Naive thymus-derived CD4-positive, alpha-beta T cell (primary cell): ENCODE data around the gene PWWP2A. TPM values are rescaled to one million over a fixed set of nuclear protein-coding genes. Genes with fewer than 3 reads are reported as not detected.
"Not testable (repeated sequence)": the region's sequence is repeated elsewhere in the genome, so short reads cannot be mapped to it uniquely, and the experiment has no call there.

Experiments
- ATAC-seq: fragments of 150-1000 bp; cut with Tn5 transposase; 2 replicates; pipeline ENCODE4 v1.10.0; 2021; ENCODE audit warnings: mild to moderate bottlenecking, moderate library complexity
- CTCF ChIA-PET: fragments of 350-600 bp; sonication (Branson Sonifier 250); formaldehyde crosslinking; loops from one replicate; lab custom pipeline; 2021; ENCODE audit warnings: antibody characterized with exemption; lab: Charles Lee
- POLR2A ChIA-PET: fragments of 350-600 bp; sonication (Branson Sonifier 250); formaldehyde crosslinking; loops from one replicate; lab custom pipeline; 2021; ENCODE audit warnings: antibody characterized with exemption, inconsistent platforms; lab: Charles Lee
- DNase-seq, 9 donors: peaks; one replicate each; pipeline versions ENCODE4 v3.0.0 to v3.0.0-alpha.2; 2020 to 2022; ENCODE audit warnings: mixed read lengths in 1 of 9
- H3K27ac ChIP-seq: one replicate; pipeline ENCODE4 v1.7.0; 2013; ENCODE audit warnings: mild to moderate bottlenecking, low read depth, low read length, moderate library complexity
- H3K27me3 ChIP-seq, 2 donors: one replicate each; pipeline ENCODE4 v1.7.0; 2013; ENCODE audit warnings: low read length in 2 of 2, mild to moderate bottlenecking in 2 of 2, moderate library complexity in 2 of 2; ENCODE audit not compliant: control insufficient read depth in 2 of 2, insufficient read depth in 2 of 2
- H3K36me3 ChIP-seq, 3 experiments: 1 replicate in 2 of 3; 2 replicates in 1 of 3; pipeline ENCODE4 v1.7.0; 2013; ENCODE audit warnings: low read length in 3 of 3, mild to moderate bottlenecking in 3 of 3, moderate library complexity in 1 of 3; ENCODE audit not compliant: insufficient read depth in 3 of 3, control insufficient read depth in 2 of 3
- H3K4me1 ChIP-seq, 2 donors: one replicate each; pipeline ENCODE4 v1.7.0; 2013; ENCODE audit warnings: low read length in 2 of 2, mild to moderate bottlenecking in 2 of 2, moderate library complexity in 1 of 2; ENCODE audit not compliant: control insufficient read depth in 2 of 2, insufficient read depth in 2 of 2
- H3K4me3 ChIP-seq: 2 replicates; pipeline ENCODE4 v1.7.0; 2013; ENCODE audit warnings: mild to moderate bottlenecking, low read length
- H3K9me3 ChIP-seq, 3 experiments: 1 replicate in 2 of 3; 2 replicates in 1 of 3; pipeline ENCODE4 v1.7.0; 2013; ENCODE audit warnings: low read length in 3 of 3; ENCODE audit not compliant: control insufficient read depth in 2 of 3
- H3K27ac Mint-ChIP-seq, 9 donors: one replicate each; pipeline ENCODE4 v1.8.0; 2020 to 2022; ENCODE audit warnings: mixed read lengths in 9 of 9, mild to moderate bottlenecking in 8 of 9, moderate library complexity in 5 of 9, inconsistent platforms in 2 of 9
- H3K27me3 Mint-ChIP-seq, 5 donors: one replicate each; pipeline ENCODE4 v1.8.0; 2021 to 2022; ENCODE audit warnings: mixed read lengths in 5 of 5, mild to moderate bottlenecking in 1 of 5
- H3K36me3 Mint-ChIP-seq, 5 donors: one replicate each; pipeline ENCODE4 v1.8.0; 2020 to 2022; ENCODE audit warnings: mixed read lengths in 5 of 5, mild to moderate bottlenecking in 3 of 5, inconsistent platforms in 1 of 5
- H3K4me1 Mint-ChIP-seq, 7 donors: one replicate each; pipeline ENCODE4 v1.8.0; 2020 to 2022; ENCODE audit warnings: mixed read lengths in 7 of 7, mild to moderate bottlenecking in 3 of 7, inconsistent platforms in 1 of 7
- H3K4me3 Mint-ChIP-seq, 10 donors: one replicate each; pipeline ENCODE4 v1.8.0; 2020 to 2022; ENCODE audit warnings: mild to moderate bottlenecking in 10 of 10, mixed read lengths in 10 of 10, moderate library complexity in 6 of 10, inconsistent platforms in 2 of 10
- H3K9me3 Mint-ChIP-seq, 11 donors: one replicate each; pipeline ENCODE4 v1.8.0; 2020 to 2022; ENCODE audit warnings: mixed read lengths in 11 of 11, mild to moderate bottlenecking in 4 of 11, inconsistent platforms in 1 of 11, moderate library complexity in 1 of 11
- intact Hi-C, 2 donors: fragments of 100-400 bp; cut with micrococcal nuclease; formaldehyde crosslinking; loops; one replicate each; pipeline ENCODE4 v1.15.1; 2023
- polyA plus RNA-seq, 2 donors: library from polyadenylated mRNA; unstranded; fragments of 300-500 nt; fragmentation: Illumina TruSeq; gene quantifications; one replicate each; pipeline ENCODE4 v1.2.3, GENCODE V29; 2021
- total RNA-seq, 6 experiments: library from RNA in 5 of 6; stranded (reverse) in 5 of 6; gene quantifications; 1 replicate in 5 of 6; 2 replicates in 1 of 6; pipeline ENCODE4 v1.2.3 and lab custom pipeline; 2021 to 2026

PWWP2A gene
- total and polyA plus RNA-seq, 7 experiments from 2014 or later: 21.2 to 43.6 (median 28.1) TPM

DNA sequence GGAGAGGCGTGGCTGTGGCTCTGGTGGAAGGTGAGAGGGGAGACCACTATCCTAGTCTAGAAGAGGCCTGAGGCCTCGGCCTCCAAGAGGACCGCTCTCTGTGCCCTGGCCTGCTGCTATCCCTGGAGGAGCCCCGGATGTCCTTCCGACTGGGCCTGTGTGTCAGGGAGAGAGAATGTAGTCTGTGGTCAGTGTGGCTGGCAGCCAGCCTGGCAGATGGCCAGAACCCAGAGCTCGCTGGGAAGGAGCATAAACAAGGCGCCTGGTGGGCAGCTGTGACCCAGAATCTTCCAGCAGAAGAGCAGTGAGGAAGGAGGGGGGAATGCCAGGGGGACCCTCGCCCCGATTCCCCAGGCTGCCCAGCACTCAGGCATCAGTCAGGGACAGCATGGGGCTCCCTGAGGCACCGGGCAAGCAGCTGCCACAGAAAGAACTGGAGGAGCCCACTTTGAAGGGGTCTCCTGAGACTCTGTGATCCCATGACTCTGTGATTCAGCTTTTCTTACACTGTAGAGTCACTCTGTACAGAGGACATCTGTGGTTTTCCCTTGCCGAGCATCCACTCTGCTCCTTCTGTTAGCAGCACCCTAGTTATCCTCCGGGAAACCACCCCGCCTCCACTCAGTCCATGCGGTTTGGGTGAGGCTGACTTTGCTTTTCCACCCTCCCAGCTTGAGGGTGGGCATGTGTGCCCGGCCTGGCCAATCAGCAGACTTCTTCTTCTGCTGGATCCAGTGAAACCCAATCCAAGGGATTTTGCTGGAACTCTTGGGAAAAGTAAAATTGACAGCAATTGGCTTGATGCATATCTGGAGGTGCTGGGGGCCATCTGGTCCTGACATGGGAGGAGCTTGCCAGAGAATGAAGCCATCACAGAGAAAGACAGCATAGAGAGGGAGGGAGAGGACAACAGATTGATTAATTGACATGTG lies 46.2 kb upstream of the PWWP2A start:
- no peaks in the 10 kb centered on the region for H3K36me3 ChIP-seq
- H3K4me3 Mint-ChIP-seq: peak overlapping the region in 1 of 10 donors; percentile 9
- no peak overlapping the region for H3K4me3 ChIP-seq
- H3K4me1 Mint-ChIP-seq: peaks cover 0 to 2% (median 0%) of the 10 kb centered on the region in 7 donors
- H3K27ac ChIP-seq: no peak overlapping the region
- no peaks in the 10 kb centered on the region for H3K4me1 ChIP-seq
- ATAC-seq (peak; percentile 27), DNase-seq (peak in 1 of 9 donors; percentile 26)
- no peaks in the 10 kb centered on the region for H3K27me3 ChIP-seq
- H3K27me3 Mint-ChIP-seq: peaks cover 14 to 36% (median 23%) of the 10 kb centered on the region in 5 donors
- no peak overlapping the region for H3K27ac Mint-ChIP-seq
- ChIA-PET POLR2A (no interaction called here), CTCF (interaction anchor here (0.6 kb wide), 1 partner anchor 12 kb away, joined by 3 read pairs; no protein-coding TSS in a partner anchor)
- H3K9me3 ChIP-seq: no peaks in the 10 kb centered on the region
- intact Hi-C loops: no loop called here
- no peaks in the 10 kb centered on the region for H3K9me3 Mint-ChIP-seq
- H3K36me3 Mint-ChIP-seq: no peaks in the 10 kb centered on the region

DNA sequence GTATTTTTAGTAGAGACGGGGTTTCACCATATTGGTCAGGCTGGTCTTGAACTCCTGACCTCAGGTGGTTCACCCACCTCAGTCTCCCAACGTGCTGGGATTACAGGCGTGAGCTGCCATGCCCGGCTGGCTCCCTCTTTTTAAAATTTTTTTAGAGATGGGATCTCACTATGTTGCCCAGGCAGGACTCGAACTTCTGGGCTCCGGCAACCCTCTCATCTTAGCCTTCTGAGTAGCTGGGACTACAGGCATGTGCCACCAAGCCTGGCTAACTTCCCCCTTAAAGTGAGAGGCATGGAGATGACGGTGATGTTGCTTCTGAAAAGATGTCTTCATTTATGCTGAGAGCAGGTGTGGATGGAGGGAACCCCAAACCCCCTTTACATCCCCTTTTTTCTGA lies 43.7 kb upstream of the PWWP2A start:
- H3K27me3 ChIP-seq: no peaks in the 10 kb centered on the region
- intact Hi-C loops: no loop called here
- Mint-ChIP-seq H3K4me1 (peaks cover 0 to 2% (median 0%) of the 10 kb centered on the region in 7 donors), H3K36me3 (no peaks in the 10 kb centered on the region), H3K27me3 (peaks cover 13 to 30% (median 22%) of the 10 kb centered on the region in 5 donors), H3K4me3 (no peak overlapping the region), H3K9me3 (no peaks in the 10 kb centered on the region), H3K27ac (no peak overlapping the region)
- no peaks in the 10 kb centered on the region for H3K4me1 ChIP-seq
- H3K4me3 ChIP-seq: no peak overlapping the region
- ATAC-seq (no peak), DNase-seq (no peak)
- no peaks in the 10 kb centered on the region for H3K9me3 ChIP-seq
- POLR2A ChIA-PET: no interaction called here
- no peaks in the 10 kb centered on the region for H3K36me3 ChIP-seq
- CTCF ChIA-PET: no interaction called here
- H3K27ac ChIP-seq: no peak overlapping the region

DNA sequence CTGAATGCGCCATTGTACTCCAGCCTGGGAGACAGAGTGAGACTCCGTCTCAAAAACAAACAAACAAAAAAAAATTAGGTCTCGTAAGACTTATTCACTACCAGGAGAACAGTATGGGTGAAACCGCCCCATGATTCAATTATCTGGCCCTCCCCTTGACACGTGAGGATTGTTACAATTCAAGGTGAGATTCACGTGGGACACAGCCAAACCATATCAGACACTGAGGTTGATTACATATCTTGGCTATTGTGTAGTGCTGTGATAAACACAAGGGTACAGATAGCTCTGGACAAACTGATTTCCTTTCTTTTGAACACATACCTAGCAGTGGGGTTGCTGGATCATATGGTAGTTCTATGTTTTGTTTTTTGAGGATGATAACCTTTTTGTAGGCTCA lies 42.4 kb upstream of the PWWP2A start:
- Mint-ChIP-seq H3K4me1 (peaks cover 0 to 2% (median 0%) of the 10 kb centered on the region in 7 donors), H3K4me3 (no peak overlapping the region), H3K36me3 (no peaks in the 10 kb centered on the region), H3K27me3 (peaks cover 7 to 25% (median 17%) of the 10 kb centered on the region in 5 donors), H3K9me3 (no peaks in the 10 kb centered on the region), H3K27ac (no peak overlapping the region)
- H3K27ac ChIP-seq: no peak overlapping the region
- ChIA-PET CTCF (interaction anchor here (0.7 kb wide), 1 partner anchor 1363 kb away, joined by 3 read pairs; no protein-coding TSS in a partner anchor), POLR2A (no interaction called here)
- intact Hi-C loops: no loop called here
- no peaks in the 10 kb centered on the region for H3K27me3 ChIP-seq
- ATAC-seq (no peak), DNase-seq (no peak)
- H3K4me3 ChIP-seq: no peak overlapping the region
- H3K4me1 ChIP-seq: no peaks in the 10 kb centered on the region
- H3K36me3 ChIP-seq: no peaks in the 10 kb centered on the region
- no peaks in the 10 kb centered on the region for H3K9me3 ChIP-seq

DNA sequence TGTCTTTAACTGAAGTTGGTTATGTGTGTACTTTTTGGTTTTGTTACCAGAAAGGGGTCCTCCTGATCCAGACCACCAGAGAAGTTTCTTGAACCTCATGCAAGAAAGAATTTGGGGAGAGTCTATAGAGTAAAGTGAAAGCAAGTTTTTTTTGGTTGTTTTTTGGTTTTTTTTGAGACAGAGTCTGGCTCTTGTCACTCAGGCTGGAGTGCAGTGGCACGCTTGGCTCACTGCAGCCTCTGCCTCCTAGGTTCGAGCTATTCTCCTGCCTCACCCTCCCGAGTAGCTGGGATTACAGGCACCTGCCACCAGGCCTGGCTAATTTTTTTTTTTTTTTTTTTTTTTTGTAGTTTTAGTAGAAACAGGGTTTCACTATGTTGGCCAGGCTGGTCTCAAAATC lies 41.6 kb upstream of the PWWP2A start:
- ATAC-seq, H3K4me3 Mint-ChIP-seq, H3K4me3 ChIP-seq, H3K27ac ChIP-seq, H3K4me1 ChIP-seq, H3K36me3 ChIP-seq, intact Hi-C loops, DNase-seq, H3K27ac Mint-ChIP-seq, POLR2A ChIA-PET, H3K36me3 Mint-ChIP-seq, H3K27me3 ChIP-seq, H3K9me3 ChIP-seq, H3K9me3 Mint-ChIP-seq, H3K4me1 Mint-ChIP-seq, CTCF ChIA-PET: not testable (repeated sequence)
- H3K27me3 Mint-ChIP-seq: peaks cover 7 to 18% (median 10%) of the 10 kb centered on the region in 5 donors

GRCh38 chr5:160159991-160160792 lies 40.9 kb upstream of the PWWP2A start:
- no peak overlapping the region for H3K4me3 ChIP-seq
- H3K27me3 Mint-ChIP-seq: peaks cover 6 to 18% (median 8%) of the 10 kb centered on the region in 5 donors
- H3K4me3 Mint-ChIP-seq: no peak overlapping the region
- ATAC-seq (no peak), DNase-seq (no peak)
- H3K27ac ChIP-seq: no peak overlapping the region
- intact Hi-C loops: no loop called here
- H3K4me1 ChIP-seq: no peaks in the 10 kb centered on the region
- no peaks in the 10 kb centered on the region for H3K9me3 ChIP-seq
- no peaks in the 10 kb centered on the region for H3K27me3 ChIP-seq
- H3K4me1 Mint-ChIP-seq: peaks cover 0 to 2% (median 0%) of the 10 kb centered on the region in 7 donors
- no peaks in the 10 kb centered on the region for H3K9me3 Mint-ChIP-seq
- H3K36me3 ChIP-seq: no peaks in the 10 kb centered on the region
- no peaks in the 10 kb centered on the region for H3K36me3 Mint-ChIP-seq
- POLR2A ChIA-PET: no interaction called here
- CTCF ChIA-PET: interaction anchor here (0.6 to 1.4 kb wide), 3 partner anchors 8 to 144 kb away, joined by 3 to 4 read pairs (median 3); no protein-coding TSS in a partner anchor
- no peak overlapping the region for H3K27ac Mint-ChIP-seq

GRCh38 chr5:160158087-160158486 lies 38.8 kb upstream of the PWWP2A start:
- DNase-seq: no peak
- ChIA-PET POLR2A (no interaction called here), CTCF (no interaction called here)
- no peak overlapping the region for H3K4me3 Mint-ChIP-seq
- H3K27me3 Mint-ChIP-seq: peaks cover 0 to 6% (median 1%) of the 10 kb centered on the region in 5 donors
- intact Hi-C loops: loop anchor here in 1 of 2 donors (1.0 kb wide), 1 partner anchor 136 kb away; no protein-coding TSS in a partner anchor
- H3K27ac Mint-ChIP-seq: no peak overlapping the region
- ATAC-seq: no peak
- no peaks in the 10 kb centered on the region for H3K36me3 Mint-ChIP-seq
- no peak overlapping the region for H3K4me3 ChIP-seq
- H3K4me1 Mint-ChIP-seq: no peaks in the 10 kb centered on the region
- H3K27ac ChIP-seq: no peak overlapping the region
- H3K4me1 ChIP-seq: no peaks in the 10 kb centered on the region
- no peaks in the 10 kb centered on the region for H3K9me3 ChIP-seq
- H3K27me3 ChIP-seq: no peaks in the 10 kb centered on the region
- no peaks in the 10 kb centered on the region for H3K36me3 ChIP-seq
- H3K9me3 Mint-ChIP-seq: no peaks in the 10 kb centered on the region
